H1 (cell line): ENCODE data around the gene SMARCC2. TPM values are rescaled to one million over a fixed set of nuclear protein-coding genes. Genes with fewer than 3 reads are reported as not detected.

Experiments used
- CTCF ChIA-PET: fragments of 300-600 bp; sonication (Branson Sonifier 250); formaldehyde crosslinking; loops from one replicate; lab custom pipeline; 2021; ENCODE audit not compliant: partially characterized antibody; lab: Charles Lee
- POLR2A ChIA-PET: fragments of 300-600 bp; sonication (Branson Sonifier 250); formaldehyde crosslinking; loops from one replicate; lab custom pipeline; 2021; ENCODE audit warnings: inconsistent platforms; ENCODE audit not compliant: partially characterized antibody; lab: Charles Lee
- DNase-seq, 2 experiments: peaks; one replicate each; pipeline versions ENCODE4 v3.0.0 to v3.0.0-alpha.2; 2010 to 2022; ENCODE audit warnings: low spot score in 2 of 2, low read depth in 1 of 2, mixed read lengths in 1 of 2
- FAIRE-seq: peaks from 2 replicates; lab custom pipeline; 2011; peaks lifted over from hg19 to GRCh38; lab: Jason Lieb, UNC
- H2AFZ ChIP-seq: 2 replicates; pipeline ENCODE4 v1.8.1; 2012; ENCODE audit warnings: low read length, inconsistent platforms
- H2AK5ac ChIP-seq: 2 replicates; pipeline ENCODE4 v1.6.1; 2013; ENCODE audit warnings: low read depth, low read length
- H2BK120ac ChIP-seq: replicated peaks from 2 replicates; pipeline ENCODE3; 2013; ENCODE audit warnings: low read depth, low read length, inconsistent platforms
- H2BK12ac ChIP-seq: 2 replicates; pipeline ENCODE4 v1.6.1; 2013; ENCODE audit warnings: low read depth, low read length
- H2BK15ac ChIP-seq: 2 replicates; pipeline ENCODE4 v1.6.1; 2013; ENCODE audit warnings: low read length
- H2BK20ac ChIP-seq: 2 replicates; pipeline ENCODE4 v1.6.1; 2013; ENCODE audit warnings: low read length
- H2BK5ac ChIP-seq: 2 replicates; pipeline ENCODE4 v1.6.1; 2013; ENCODE audit warnings: low read depth, low read length
- H3K14ac ChIP-seq: 2 replicates; pipeline ENCODE4 v1.6.1; 2013; ENCODE audit warnings: inconsistent platforms; ENCODE audit not compliant: insufficient read length
- H3K18ac ChIP-seq: 2 replicates; pipeline ENCODE4 v1.6.1; 2013; ENCODE audit warnings: low read length; ENCODE audit errors: extremely low read depth
- H3K23ac ChIP-seq: 2 replicates; pipeline ENCODE4 v1.6.1; 2013; ENCODE audit warnings: inconsistent platforms; ENCODE audit not compliant: insufficient read length
- H3K23me2 ChIP-seq: 2 replicates; pipeline ENCODE4 v1.6.1; 2013; ENCODE audit warnings: low read depth, low read length
- H3K27ac ChIP-seq: 2 replicates; pipeline ENCODE4 v1.6.1; 2011; ENCODE audit warnings: low read depth, low read length, inconsistent platforms
- H3K27me3 ChIP-seq, 4 experiments: replicated peaks in 1 of 4; 1 replicate in 1 of 4; 2 replicates in 3 of 4; pipeline versions ENCODE4 v1.6.1 to v1.8.1; 2011 to 2013; ENCODE audit warnings: low read length in 3 of 4, mild to moderate bottlenecking in 3 of 4, inconsistent platforms in 2 of 4, mixed read lengths in 2 of 4, moderate library complexity in 1 of 4; ENCODE audit not compliant: control insufficient read depth in 3 of 4, insufficient read depth in 3 of 4; ENCODE audit errors: extremely low read depth in 1 of 4
- H3K36me3 ChIP-seq, 4 experiments: 2 replicates each; pipeline versions ENCODE4 v1.6.1 to v1.8.1; 2011 to 2013; ENCODE audit warnings: mild to moderate bottlenecking in 4 of 4, low read length in 3 of 4, moderate library complexity in 2 of 4, control low read depth in 1 of 4, inconsistent platforms in 1 of 4; ENCODE audit not compliant: insufficient read depth in 4 of 4, control insufficient read depth in 2 of 4
- H3K4ac ChIP-seq: replicated peaks from 2 replicates; pipeline ENCODE3; 2013; ENCODE audit warnings: low read length, low read depth, mixed read lengths, inconsistent platforms; ENCODE audit not compliant: insufficient read length
- H3K4me1 ChIP-seq, 4 experiments: replicated peaks in 1 of 4; 1 replicate in 1 of 4; 2 replicates in 3 of 4; pipeline versions ENCODE4 v1.6.1 to v1.8.1; 2011 to 2013; ENCODE audit warnings: low read length in 3 of 4, inconsistent platforms in 2 of 4, mixed read lengths in 1 of 4; ENCODE audit not compliant: insufficient read depth in 4 of 4, control insufficient read depth in 3 of 4
- H3K4me2 ChIP-seq, 2 experiments: 2 replicates each; pipeline versions ENCODE4 v1.6.1 to v1.8.1; 2011 to 2013; ENCODE audit warnings: low read depth in 2 of 2, low read length in 2 of 2, control low read depth in 1 of 2, inconsistent platforms in 1 of 2, mild to moderate bottlenecking in 1 of 2; ENCODE audit not compliant: insufficient read depth in 1 of 2
- H3K4me3 ChIP-seq, 4 experiments: fragments of 200-600, 300-600 bp in 1 of 4; sonication (generic), shearing (Covaris generic), sonication (Bioruptor Twin) in 1 of 4; 2 replicates each; pipeline versions ENCODE4 v1.5.1 to v1.8.1; 2011 to 2016; ENCODE audit warnings: low read length in 4 of 4, low read depth in 3 of 4, control low read depth in 2 of 4, inconsistent platforms in 2 of 4, mild to moderate bottlenecking in 2 of 4, mixed read lengths in 1 of 4, moderate library complexity in 1 of 4; ENCODE audit not compliant: insufficient read depth in 2 of 4; ENCODE audit errors: extremely low read depth in 1 of 4
- H3K56ac ChIP-seq: replicated peaks from 2 replicates; pipeline ENCODE3; 2013; ENCODE audit warnings: low read depth, mild to moderate bottlenecking, mixed read lengths, low read length, inconsistent platforms; ENCODE audit not compliant: insufficient read length
- H3K79me1 ChIP-seq: 2 replicates; pipeline ENCODE4 v1.6.1; 2013; ENCODE audit warnings: low read depth, low read length, control low read depth
- H3K79me2 ChIP-seq, 2 experiments: 2 replicates each; pipeline versions ENCODE4 v1.6.1 to v1.8.1; 2012 to 2013; ENCODE audit warnings: low read length in 2 of 2, mild to moderate bottlenecking in 2 of 2, inconsistent platforms in 1 of 2; ENCODE audit not compliant: insufficient read depth in 2 of 2, control insufficient read depth in 1 of 2
- H3K9ac ChIP-seq, 4 experiments: replicated peaks in 1 of 4; 1 replicate in 1 of 4; 2 replicates in 3 of 4; pipeline versions ENCODE4 v1.6.1 to v1.8.1; 2011 to 2013; ENCODE audit warnings: low read depth in 3 of 4, low read length in 3 of 4, control low read depth in 2 of 4, mild to moderate bottlenecking in 2 of 4, moderate library complexity in 2 of 4, inconsistent platforms in 1 of 4; ENCODE audit errors: extremely low read depth in 1 of 4
- H3K9me3 ChIP-seq, 2 experiments: 2 replicates each; pipeline versions ENCODE4 v1.6.1 to v1.8.1; 2012 to 2013; ENCODE audit warnings: mild to moderate bottlenecking in 2 of 2, moderate library complexity in 2 of 2, control low read depth in 1 of 2, inconsistent platforms in 1 of 2, low read depth in 1 of 2, low read length in 1 of 2, mixed read lengths in 1 of 2; ENCODE audit not compliant: insufficient read depth in 2 of 2
- H4K20me1 ChIP-seq, 2 experiments: replicated peaks in 1 of 2; 2 replicates each; pipeline versions ENCODE3 to v1.8.1; 2011 to 2013; ENCODE audit warnings: inconsistent platforms in 2 of 2, low read length in 2 of 2, mild to moderate bottlenecking in 1 of 2; ENCODE audit not compliant: insufficient read depth in 2 of 2, control insufficient read depth in 1 of 2
- H4K5ac ChIP-seq: 2 replicates; pipeline ENCODE4 v1.6.1; 2013; ENCODE audit warnings: low read length, low read depth, mixed read lengths, inconsistent platforms; ENCODE audit not compliant: insufficient read length
- H4K8ac ChIP-seq: 2 replicates; pipeline ENCODE4 v1.8.0; 2013; ENCODE audit warnings: mild to moderate bottlenecking, moderate library complexity, low read length, inconsistent platforms; ENCODE audit not compliant: insufficient read depth; ENCODE audit errors: extremely low read depth
- H4K91ac ChIP-seq: replicated peaks from 2 replicates; pipeline ENCODE3; 2013; ENCODE audit warnings: low read length, mixed read lengths, inconsistent platforms; ENCODE audit not compliant: insufficient read length
- ASH2L ChIP-seq: fragments of 200-600, 300-600 bp; sonication (generic); IDR thresholded peaks from one replicate; pipeline ENCODE4 v1.7.1; 2017; ENCODE audit warnings: low read length
- BCL11A ChIP-seq, 2 experiments: IDR thresholded peaks; one replicate each; pipeline ENCODE4 v1.6.1; 2011; ENCODE audit warnings: low read depth in 2 of 2, low read length in 2 of 2, mild to moderate bottlenecking in 2 of 2
- CEBPB ChIP-seq: IDR thresholded peaks from 2 replicates; pipeline ENCODE4 v1.6.1; 2012; ENCODE audit warnings: low read depth, low read length
- CTBP2 ChIP-seq: IDR thresholded peaks from 2 replicates; pipeline ENCODE4 v1.7.0; 2011; ENCODE audit warnings: borderline replicate concordance, mild to moderate bottlenecking, moderate library complexity, mixed read lengths, low read length; ENCODE audit not compliant: insufficient read depth, insufficient read length
- MAFK ChIP-seq: IDR thresholded peaks from 2 replicates; pipeline ENCODE4 v1.6.1; 2012; ENCODE audit warnings: low read depth, mild to moderate bottlenecking, improper control_type of control experiment, low read length
- NRF1 ChIP-seq: IDR thresholded peaks from 2 replicates; pipeline ENCODE4 v1.6.1; 2011; ENCODE audit warnings: mild to moderate bottlenecking, low read depth, low read length, improper control_type of control experiment
- SUZ12 ChIP-seq: fragments of 200-600 bp; sonication (generic); IDR thresholded peaks from 2 replicates; pipeline ENCODE4 v1.6.1; 2012; ENCODE audit warnings: mild to moderate bottlenecking, inconsistent platforms, low read length, moderate library complexity, mixed read lengths
- TAF7 ChIP-seq: optimal IDR thresholded peaks from 2 replicates; pipeline ENCODE3; 2011; ENCODE audit warnings: low read depth, mild to moderate bottlenecking, inconsistent platforms, low read length, moderate library complexity, borderline replicate concordance
- TBP ChIP-seq: IDR thresholded peaks from 2 replicates; pipeline ENCODE4 v1.6.1; 2011; ENCODE audit warnings: low read depth, low read length, improper control_type of control experiment
- TCF12 ChIP-seq: IDR thresholded peaks from 2 replicates; pipeline ENCODE4 v1.6.1; 2011; ENCODE audit warnings: low read depth, mild to moderate bottlenecking, low read length
- USF2 ChIP-seq: IDR thresholded peaks from 2 replicates; pipeline ENCODE4 v1.6.1; 2011; ENCODE audit warnings: low read length, improper control_type of control experiment
- WGBS, 2 experiments: shearing (Covaris generic) in 1 of 2; methylation state at CpG; one replicate each; pipeline versions ENCODE4 v1.1.6 to v1.1.7; 2013 to 2015; ENCODE audit warnings: low lambda C conversion rate in 2 of 2, mixed read lengths in 2 of 2, inconsistent platforms in 1 of 2, low coverage in 1 of 2, missing lambda C conversion rate in 1 of 2; ENCODE audit not compliant: insufficient replicate concordance in 2 of 2, insufficient coverage in 1 of 2, insufficient read length in 1 of 2; ENCODE audit errors: extremely low coverage in 1 of 2, missing lambda C conversion rate in 1 of 2; 5-methylcytosine and 5-hydroxymethylcytosine counted together
- polyA plus RNA-seq, 7 experiments: library from polyadenylated mRNA; depleted of rRNA in 3 of 7; stranded (reverse) in 5 of 7; unstranded in 2 of 7; fragments of >200 nt in 5 of 7; fragments of 200-250 nt in 2 of 7; gene quantifications; 1 replicate in 5 of 7; 2 replicates in 1 of 7; 4 replicates in 1 of 7; pipeline versions ENCODE4 v1.2.1 to v1.2.3, GENCODE V29; 2011 to 2013; ENCODE audit warnings: missing spikeins in 2 of 7, mixed read lengths in 2 of 7
- total RNA-seq: library from RNA; stranded (reverse); fragmentation: NEBNext Ultra II Directional; extraction: Animal tissue kit (Norgen Biotek cat#: 25700); gene quantifications from 2 replicates; pipeline ENCODE4 v1.2.1, GENCODE V29; 2021

SMARCC2 gene
- total and polyA plus RNA-seq, 2 of the 8 experiments (the other 6 are each of a cell fraction or from before 2014, with no cell fraction given): 33.9 to 78.5 TPM

- Histone ChIP-seq H3K4me2 (peak overlapping the region; percentile 96 to 99), H4K20me1 (peaks cover 0 to 3% of the 10 kb centered on the region in 2 experiments), H3K9ac (peak overlapping the region in 3 of 4 experiments; percentile 63 to 81 (median 65); a peak in 6 of 7 replicates), H3K79me2 (peaks cover 3 to 13% of the 10 kb centered on the region in 2 experiments; a peak in 3 of 4 replicates), H3K18ac (no peak overlapping the region), H3K23me2 (peaks cover 10% of the 10 kb centered on the region), H3K36me3 (peaks cover 0 to 19% (median 8%) of the 10 kb centered on the region in 4 experiments; a peak in 7 of 8 replicates), H2BK12ac (no peak overlapping the region), H4K91ac (no peak overlapping the region), H2BK20ac (no peak overlapping the region), H3K4me1 (peaks cover 0 to 9% (median 5%) of the 10 kb centered on the region in 4 experiments; a peak in 5 of 7 replicates), H2AFZ (no peak overlapping the region), H2AK5ac (no peak overlapping the region), H3K9me3 (no peaks in the 10 kb centered on the region), H3K4me3 (peak overlapping the region; percentile 54 to 85 (median 75)), H3K27me3 (no peaks in the 10 kb centered on the region), H4K5ac (no peak overlapping the region), H2BK5ac (peak overlapping the region; percentile 79), H3K27ac (peak overlapping the region; percentile 75), H3K23ac (no peak overlapping the region), H4K8ac (no peak overlapping the region), H2BK120ac (no peak overlapping the region), H3K4ac (no peak overlapping the region), H3K14ac (no peak overlapping the region), H3K79me1 (no peaks in the 10 kb centered on the region; the same call in 1 of the 2 replicates), H2BK15ac (peak overlapping the region; percentile 83; the same call in 1 of the 2 replicates), H3K56ac (no peak overlapping the region)
- ChIA-PET CTCF (interaction anchor here (0.5 to 5.3 kb wide), 23 partner anchors 11 to 338 kb away, joined by 3 to 47 read pairs (median 6); partner anchors contain the start of genes ESYT1, MYL6B, PA2G4 and RNF41), POLR2A (interaction anchor here (0.8 to 7.1 kb wide), 24 partner anchors 9 to 289 kb away, joined by 3 to 267 read pairs (median 9); partner anchors contain the start of genes ANKRD52, CNPY2, COQ10A and DNAJC14)
- WGBS, 2 experiments: 26% methylated on average over 13 of the region's 13 CpGs; no CpG with 5 or more reads in 1 of the 2 experiments
- FAIRE-seq (no peak), DNase-seq (no peak)
- TF ChIP-seq TAF7 (no peak), CEBPB (no peak), USF2 (no peak), SUZ12 (no peak), TCF12 (no peak), TBP (no peak), MAFK (no peak), CTBP2 (no peak), BCL11A (IDR thresholded peaks at IDR 0.05; ENCODE audit: low read depth in 2 of 2, low read length in 2 of 2) (no peak), NRF1 (no peak), ASH2L (no peak)
Observed at GRCh38 chr12:56118688-56119357, 70.5 kb downstream of the SMARCC2 start.
